ENCODE results near the gene CAPN9. TPM values are rescaled to one million over a fixed set of nuclear protein-coding genes. Genes with fewer than 3 reads are reported as not detected.

CAPN9 gene
- total RNA-seq, 4 donors from 2014 or later: 13.1 TPM; not detected in 3

- H3K27me3 ChIP-seq: no peaks in the 10 kb centered on the region
- WGBS, 2 donors: 91 to 92% methylated on average over 3 of the region's 3 CpGs
- DNase-seq (ENCODE audit: low spot score in 2 of 2): no peak
These were observed 9.4 kb upstream of the CAPN9 start for GRCh38 chr1:230737622-230738262.

GRCh38 chr1:230739564-230740290, 7.5 kb upstream of the CAPN9 start:
- H3K36me3 ChIP-seq: no peaks in the 10 kb centered on the region
- H3K4me1 ChIP-seq: no peaks in the 10 kb centered on the region
- no peaks in the 10 kb centered on the region for H3K27me3 ChIP-seq
- peaks cover 0 to 6% (median 0%) of the 10 kb centered on the region in 4 donors for H3K9me3 ChIP-seq
- no peak for TF ChIP-seq EP300 (IDR thresholded peaks at IDR 0.05)
- no peak for TF ChIP-seq CTCF (IDR thresholded peaks at IDR 0.05)
- no peak for TF ChIP-seq POLR2A (IDR thresholded peaks at IDR 0.05)
- no peak overlapping the region for H3K27ac ChIP-seq
- WGBS, 2 donors: 87 to 92% methylated on average over 12 of the region's 12 CpGs
- no peak overlapping the region for H3K4me3 ChIP-seq
- no peak for DNase-seq (ENCODE audit: low spot score in 2 of 2)

More at GRCh38 chr1:230737622-230738262, 9.4 kb upstream of the CAPN9 start:
- H3K4me1 ChIP-seq: no peaks in the 10 kb centered on the region
- H3K27ac ChIP-seq: no peak overlapping the region
- peaks cover 0 to 6% (median 0%) of the 10 kb centered on the region in 4 donors for H3K9me3 ChIP-seq
- TF ChIP-seq POLR2A (IDR thresholded peaks at IDR 0.05) (no peak), CTCF (IDR thresholded peaks at IDR 0.05) (no peak), EP300 (IDR thresholded peaks at IDR 0.05) (no peak)
- no peaks in the 10 kb centered on the region for H3K36me3 ChIP-seq
- H3K4me3 ChIP-seq: no peak overlapping the region

GRCh38 chr1:230743899-230744298, 3.3 kb upstream of the CAPN9 start:
- Histone ChIP-seq H3K9me3 (no peaks in the 10 kb centered on the region), H3K36me3 (no peaks in the 10 kb centered on the region), H3K27ac (no peak overlapping the region), H3K4me1 (no peaks in the 10 kb centered on the region), H3K4me3 (no peak overlapping the region), H3K27me3 (no peaks in the 10 kb centered on the region)
- WGBS, 2 donors: 70 to 71% methylated on average over 2 of the region's 2 CpGs
- no peak for DNase-seq (ENCODE audit: low spot score in 2 of 2)
- TF ChIP-seq CTCF (IDR thresholded peaks at IDR 0.05) (no peak), EP300 (IDR thresholded peaks at IDR 0.05) (no peak), POLR2A (IDR thresholded peaks at IDR 0.05) (no peak)

- Histone ChIP-seq H3K4me1 (no peaks in the 10 kb centered on the region), H3K27me3 (no peaks in the 10 kb centered on the region), H3K27ac (no peak overlapping the region), H3K36me3 (no peaks in the 10 kb centered on the region), H3K4me3 (no peak overlapping the region), H3K9me3 (no peaks in the 10 kb centered on the region)
- no peak for TF ChIP-seq CTCF (IDR thresholded peaks at IDR 0.05)
- TF ChIP-seq EP300 (IDR thresholded peaks at IDR 0.05): no peak
- no peak for TF ChIP-seq POLR2A (IDR thresholded peaks at IDR 0.05)
- DNase-seq (ENCODE audit: low spot score in 2 of 2): no peak
- 63 to 72% methylated on average over 5 of the region's 5 CpGs for WGBS, 2 donors
These were observed 2.8 kb upstream of the CAPN9 start for GRCh38 chr1:230744382-230744781.

- Histone ChIP-seq H3K27ac (no peak overlapping the region), H3K27me3 (no peaks in the 10 kb centered on the region)
- 57 to 64% methylated on average over 3 of the region's 3 CpGs for WGBS, 2 donors
These were observed 2.1 kb upstream of the CAPN9 start for GRCh38 chr1:230745071-230745470.

More at GRCh38 chr1:230745071-230745470, 2.1 kb upstream of the CAPN9 start:
- no peak overlapping the region for H3K4me3 ChIP-seq
- no peak for TF ChIP-seq POLR2A (IDR thresholded peaks at IDR 0.05)
- TF ChIP-seq EP300 (IDR thresholded peaks at IDR 0.05): no peak
- no peak for TF ChIP-seq CTCF (IDR thresholded peaks at IDR 0.05)
- H3K36me3 ChIP-seq: no peaks in the 10 kb centered on the region
- DNase-seq (ENCODE audit: low spot score in 2 of 2): no peak
- no peaks in the 10 kb centered on the region for H3K9me3 ChIP-seq
- no peaks in the 10 kb centered on the region for H3K4me1 ChIP-seq

Measured in tibial nerve (tissue), 4 donors.